Fibroblast of villous mesenchyme (primary cell): ENCODE results near the gene KHDC4. TPM values are rescaled to one million over a fixed set of nuclear protein-coding genes. Genes with fewer than 3 reads are reported as not detected.

Experiments
- DNase-seq: peaks from one replicate; pipeline ENCODE4 v3.0.0-alpha.2; 2010; ENCODE audit warnings: low read depth
- H3K4me3 ChIP-seq: 2 replicates; pipeline ENCODE4 v1.5.1; 2011; ENCODE audit warnings: low read depth, mild to moderate bottlenecking, low read length
- CTCF ChIP-seq: IDR thresholded peaks from 2 replicates; pipeline ENCODE4 v1.5.1; 2012; ENCODE audit warnings: low read depth, mild to moderate bottlenecking, low read length; ENCODE audit not compliant: insufficient read depth
- total RNA-seq: library from RNA; depleted of rRNA; stranded (reverse); fragments of >200 nt; gene quantifications from 2 replicates; pipeline ENCODE4 v1.2.3, GENCODE V29; 2012

KHDC4 gene
- total RNA-seq, 1 donor: 42.7 TPM

DNA sequence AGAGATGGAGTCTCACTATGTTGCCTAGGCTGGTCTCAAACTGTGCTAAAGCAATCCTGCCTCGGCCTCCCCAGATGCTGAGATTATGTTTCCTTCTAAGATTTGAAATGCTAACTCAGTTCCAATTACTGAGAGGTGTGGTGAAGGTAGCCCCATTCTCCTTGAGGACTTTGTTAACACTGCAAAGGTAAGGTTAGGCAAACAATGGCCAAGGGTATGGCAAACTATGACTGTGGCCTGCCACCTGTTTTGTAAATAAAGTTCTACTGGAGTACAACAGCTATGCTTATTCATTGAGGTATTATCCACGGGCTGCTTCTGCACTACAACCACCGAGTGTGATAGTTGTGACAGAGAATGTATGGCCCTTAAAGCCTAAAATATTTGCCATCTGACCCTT lies 13.5 kb downstream of the KHDC4 start:
- TF ChIP-seq CTCF: no peak
- no peak for DNase-seq

DNA sequence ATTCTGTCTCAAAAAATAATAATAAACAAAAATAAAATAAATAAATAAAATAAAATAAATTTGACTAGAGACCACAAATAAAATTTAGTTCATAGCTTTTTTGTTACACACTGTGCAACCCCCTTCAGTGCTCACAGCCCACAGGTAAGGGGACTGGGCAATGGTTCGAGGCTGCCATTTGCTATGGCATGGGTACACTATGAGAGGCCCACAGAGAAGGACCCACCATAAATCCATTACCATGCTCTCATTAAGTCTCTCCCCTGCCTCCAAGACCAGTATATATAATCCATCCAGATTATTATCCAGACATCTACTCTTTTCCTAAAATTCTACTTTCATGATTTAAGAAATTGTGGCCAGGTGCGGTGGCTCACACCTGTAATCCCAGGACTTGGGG lies 14.4 kb downstream of the KHDC4 start:
- no peak for TF ChIP-seq CTCF
- no peak for DNase-seq

More for the DNA sequence above, 13.5 kb downstream of the KHDC4 start:
- no peak overlapping the region for H3K4me3 ChIP-seq

GRCh38 chr1:155918660-155919059 lies 15.6 kb downstream of the KHDC4 start:
- no peak for DNase-seq
- no peak for TF ChIP-seq CTCF
- no peak overlapping the region for H3K4me3 ChIP-seq

More for the DNA sequence above, 14.4 kb downstream of the KHDC4 start:
- no peak overlapping the region for H3K4me3 ChIP-seq

DNA sequence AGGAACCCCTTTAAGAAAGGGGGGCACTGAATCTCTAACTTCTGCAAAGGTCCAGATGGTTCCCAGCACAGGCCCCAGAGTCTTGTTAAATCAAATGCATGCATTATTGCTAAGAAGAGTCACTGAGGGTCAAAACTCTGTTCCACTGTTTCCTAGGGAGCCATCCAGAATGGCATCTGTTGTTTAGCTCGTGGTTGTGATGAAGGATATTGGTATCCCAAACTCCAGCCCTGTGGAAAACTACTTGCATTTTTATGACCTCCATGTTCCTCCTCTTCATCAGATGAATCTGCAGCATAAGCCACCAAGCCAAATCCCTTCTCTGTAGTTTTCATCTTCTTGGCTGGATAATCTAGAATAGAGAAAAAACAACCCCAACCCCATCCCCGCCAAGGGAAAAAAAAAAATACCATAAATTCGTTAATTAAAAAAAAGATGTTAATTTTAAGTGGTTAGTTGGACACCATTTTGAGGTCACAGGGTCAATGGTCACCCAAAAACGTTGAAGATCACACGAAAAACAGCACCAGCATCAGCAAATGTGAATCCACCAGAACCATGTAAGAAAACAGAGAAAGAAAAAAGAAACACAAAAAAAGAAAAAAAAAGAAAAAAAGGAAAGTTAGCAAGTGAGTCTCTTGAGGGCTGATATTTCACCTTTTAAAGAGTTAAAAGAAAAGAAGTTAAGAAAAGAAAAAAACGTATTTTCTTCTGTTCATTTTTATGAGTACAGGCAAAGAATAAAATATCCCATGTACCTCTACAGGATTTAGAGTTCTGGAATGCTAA lies 20.1 kb downstream of the KHDC4 start:
- no peak overlapping the region for H3K4me3 ChIP-seq
- peak; percentile 83 for DNase-seq
- TF ChIP-seq CTCF: no peak

- no peak for DNase-seq
- no peak overlapping the region for H3K4me3 ChIP-seq
- TF ChIP-seq CTCF: no peak
These were observed 22.1 kb downstream of the KHDC4 start for GRCh38 chr1:155912056-155912536.

- peak; percentile 84 for DNase-seq
- no peak for TF ChIP-seq CTCF
- peak within 1 kb of the TSS; percentile 67 for H3K4me3 ChIP-seq
These were observed 22.8 kb downstream of the KHDC4 start, which contains the start of gene RIT1 for GRCh38 chr1:155911156-155912055. Gene RIT1 (minus strand): TSS chr1:155911349. CDS start chr1:155910761, 588 bp downstream.
